ENCODE measurements around the gene LSM4. TPM values are rescaled to one million over a fixed set of nuclear protein-coding genes. Genes with fewer than 3 reads are reported as not detected.

Gene LSM4
- total and polyA plus RNA-seq, 2 of the 13 experiments (the other 11 are each of a cell fraction or from before 2014, with no cell fraction given) = 65.8 to 166 TPM

DNA sequence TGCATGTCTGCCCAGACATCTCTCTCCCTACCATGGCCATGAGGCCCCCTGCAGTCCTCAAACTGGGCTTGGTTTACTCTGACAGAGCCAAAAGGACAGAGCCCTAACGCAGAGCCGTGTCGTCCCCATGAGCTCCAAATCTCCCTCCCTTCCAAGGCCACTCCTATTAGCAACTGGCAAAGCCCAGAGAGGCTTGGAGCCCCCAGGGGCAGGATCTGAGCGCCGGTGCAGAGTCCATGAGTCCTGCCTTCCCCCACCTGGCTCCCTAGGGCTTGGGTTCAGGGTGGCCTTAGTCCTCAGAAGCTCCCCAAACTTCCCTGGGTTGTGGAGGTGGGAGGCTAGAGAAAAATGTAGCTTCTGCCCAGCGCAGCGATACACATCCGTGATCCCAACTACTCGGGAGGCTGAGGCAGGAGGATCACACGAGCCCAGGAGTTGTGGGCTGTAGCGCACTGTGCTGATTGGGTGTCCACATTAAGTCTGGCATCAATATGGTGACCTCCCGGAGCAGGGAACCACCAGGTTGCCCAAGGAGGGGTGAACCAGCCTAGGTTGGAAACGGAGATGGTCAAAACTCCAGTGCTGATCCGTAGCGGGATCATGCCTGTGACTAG is 10.1 kb upstream of the LSM4 start (continued):
- TF ChIP-seq, protein P1, sequence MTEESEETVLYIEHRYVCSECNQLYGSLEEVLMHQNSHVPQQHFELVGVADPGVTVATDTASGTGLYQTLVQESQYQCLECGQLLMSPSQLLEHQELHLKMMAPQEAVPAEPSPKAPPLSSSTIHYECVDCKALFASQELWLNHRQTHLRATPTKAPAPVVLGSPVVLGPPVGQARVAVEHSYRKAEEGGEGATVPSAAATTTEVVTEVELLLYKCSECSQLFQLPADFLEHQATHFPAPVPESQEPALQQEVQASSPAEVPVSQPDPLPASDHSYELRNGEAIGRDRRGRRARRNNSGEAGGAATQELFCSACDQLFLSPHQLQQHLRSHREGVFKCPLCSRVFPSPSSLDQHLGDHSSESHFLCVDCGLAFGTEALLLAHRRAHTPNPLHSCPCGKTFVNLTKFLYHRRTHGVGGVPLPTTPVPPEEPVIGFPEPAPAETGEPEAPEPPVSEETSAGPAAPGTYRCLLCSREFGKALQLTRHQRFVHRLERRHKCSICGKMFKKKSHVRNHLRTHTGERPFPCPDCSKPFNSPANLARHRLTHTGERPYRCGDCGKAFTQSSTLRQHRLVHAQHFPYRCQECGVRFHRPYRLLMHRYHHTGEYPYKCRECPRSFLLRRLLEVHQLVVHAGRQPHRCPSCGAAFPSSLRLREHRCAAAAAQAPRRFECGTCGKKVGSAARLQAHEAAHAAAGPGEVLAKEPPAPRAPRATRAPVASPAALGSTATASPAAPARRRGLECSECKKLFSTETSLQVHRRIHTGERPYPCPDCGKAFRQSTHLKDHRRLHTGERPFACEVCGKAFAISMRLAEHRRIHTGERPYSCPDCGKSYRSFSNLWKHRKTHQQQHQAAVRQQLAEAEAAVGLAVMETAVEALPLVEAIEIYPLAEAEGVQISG (CRISPR knock-in tag; IDR thresholded peaks at IDR 0.05) = peak; percentile 33; the same call in 1 of the 2 replicates
- no peak for TF ChIP-seq REPIN1 (CRISPR knock-in tag; IDR thresholded peaks at IDR 0.05; ENCODE audit: borderline replicate concordance, low read depth)
- TF ChIP-seq, protein P2, sequence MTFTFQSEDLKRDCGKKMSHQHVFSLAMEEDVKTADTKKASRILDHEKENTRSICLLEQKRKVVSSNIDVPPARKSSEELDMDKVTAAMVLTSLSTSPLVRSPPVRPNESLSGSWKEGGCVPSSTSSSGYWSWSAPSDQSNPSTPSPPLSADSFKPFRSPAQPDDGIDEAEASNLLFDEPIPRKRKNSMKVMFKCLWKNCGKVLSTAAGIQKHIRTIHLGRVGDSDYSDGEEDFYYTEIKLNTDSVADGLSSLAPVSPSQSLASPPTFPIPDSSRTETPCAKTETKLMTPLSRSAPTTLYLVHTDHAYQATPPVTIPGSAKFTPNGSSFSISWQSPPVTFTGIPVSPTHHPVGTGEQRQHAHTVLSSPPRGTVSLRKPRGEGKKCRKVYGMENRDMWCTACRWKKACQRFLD (CRISPR knock-in tag; IDR thresholded peaks at IDR 0.05; ENCODE audit: borderline replicate concordance) = 0 out of 2 replicates have a peak, but pooled peaks have one; percentile 7
- TF ChIP-seq, protein P3, sequence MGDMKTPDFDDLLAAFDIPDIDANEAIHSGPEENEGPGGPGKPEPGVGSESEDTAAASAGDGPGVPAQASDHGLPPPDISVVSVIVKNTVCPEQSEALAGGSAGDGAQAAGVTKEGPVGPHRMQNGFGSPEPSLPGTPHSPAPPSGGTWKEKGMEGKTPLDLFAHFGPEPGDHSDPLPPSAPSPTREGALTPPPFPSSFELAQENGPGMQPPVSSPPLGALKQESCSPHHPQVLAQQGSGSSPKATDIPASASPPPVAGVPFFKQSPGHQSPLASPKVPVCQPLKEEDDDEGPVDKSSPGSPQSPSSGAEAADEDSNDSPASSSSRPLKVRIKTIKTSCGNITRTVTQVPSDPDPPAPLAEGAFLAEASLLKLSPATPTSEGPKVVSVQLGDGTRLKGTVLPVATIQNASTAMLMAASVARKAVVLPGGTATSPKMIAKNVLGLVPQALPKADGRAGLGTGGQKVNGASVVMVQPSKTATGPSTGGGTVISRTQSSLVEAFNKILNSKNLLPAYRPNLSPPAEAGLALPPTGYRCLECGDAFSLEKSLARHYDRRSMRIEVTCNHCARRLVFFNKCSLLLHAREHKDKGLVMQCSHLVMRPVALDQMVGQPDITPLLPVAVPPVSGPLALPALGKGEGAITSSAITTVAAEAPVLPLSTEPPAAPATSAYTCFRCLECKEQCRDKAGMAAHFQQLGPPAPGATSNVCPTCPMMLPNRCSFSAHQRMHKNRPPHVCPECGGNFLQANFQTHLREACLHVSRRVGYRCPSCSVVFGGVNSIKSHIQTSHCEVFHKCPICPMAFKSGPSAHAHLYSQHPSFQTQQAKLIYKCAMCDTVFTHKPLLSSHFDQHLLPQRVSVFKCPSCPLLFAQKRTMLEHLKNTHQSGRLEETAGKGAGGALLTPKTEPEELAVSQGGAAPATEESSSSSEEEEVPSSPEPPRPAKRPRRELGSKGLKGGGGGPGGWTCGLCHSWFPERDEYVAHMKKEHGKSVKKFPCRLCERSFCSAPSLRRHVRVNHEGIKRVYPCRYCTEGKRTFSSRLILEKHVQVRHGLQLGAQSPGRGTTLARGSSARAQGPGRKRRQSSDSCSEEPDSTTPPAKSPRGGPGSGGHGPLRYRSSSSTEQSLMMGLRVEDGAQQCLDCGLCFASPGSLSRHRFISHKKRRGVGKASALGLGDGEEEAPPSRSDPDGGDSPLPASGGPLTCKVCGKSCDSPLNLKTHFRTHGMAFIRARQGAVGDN (CRISPR knock-in tag; IDR thresholded peaks at IDR 0.05) = peak; percentile 75
- no peak for TF ChIP-seq LCORL (IDR thresholded peaks at IDR 0.05)
- TF ChIP-seq LCORL (CRISPR knock-in tag; IDR thresholded peaks at IDR 0.05) = peak; percentile 79
- no peak for TF ChIP-seq ZNF331 (CRISPR knock-in tag; IDR thresholded peaks at IDR 0.05)
- no peak for TF ChIP-seq ZNF282 (IDR thresholded peaks at IDR 0.05; ENCODE audit: partially characterized antibody)
- no peak for TF ChIP-seq MAZ (IDR thresholded peaks at IDR 0.05; ENCODE audit: borderline replicate concordance, low read depth, low read length)
- 0 out of 2 replicates have a peak, but pooled peaks have one; percentile 3 for TF ChIP-seq MAZ (CRISPR knock-in tag; IDR thresholded peaks at IDR 0.05; ENCODE audit: low read depth)
- TF ChIP-seq SIX1 (CRISPR knock-in tag; IDR thresholded peaks at IDR 0.05; ENCODE audit: borderline replicate concordance) = no peak
- no peak for TF ChIP-seq NFYC (CRISPR knock-in tag; IDR thresholded peaks at IDR 0.05)
- no peak for TF ChIP-seq TCF12 (IDR thresholded peaks at IDR 0.05)
- TF ChIP-seq TCF12 (CRISPR knock-in tag; IDR thresholded peaks at IDR 0.05) = no peak
- TF ChIP-seq ZNF703 (CRISPR knock-in tag; IDR thresholded peaks at IDR 0.05; ENCODE audit: borderline replicate concordance) = no peak
- TF ChIP-seq, protein P4, sequence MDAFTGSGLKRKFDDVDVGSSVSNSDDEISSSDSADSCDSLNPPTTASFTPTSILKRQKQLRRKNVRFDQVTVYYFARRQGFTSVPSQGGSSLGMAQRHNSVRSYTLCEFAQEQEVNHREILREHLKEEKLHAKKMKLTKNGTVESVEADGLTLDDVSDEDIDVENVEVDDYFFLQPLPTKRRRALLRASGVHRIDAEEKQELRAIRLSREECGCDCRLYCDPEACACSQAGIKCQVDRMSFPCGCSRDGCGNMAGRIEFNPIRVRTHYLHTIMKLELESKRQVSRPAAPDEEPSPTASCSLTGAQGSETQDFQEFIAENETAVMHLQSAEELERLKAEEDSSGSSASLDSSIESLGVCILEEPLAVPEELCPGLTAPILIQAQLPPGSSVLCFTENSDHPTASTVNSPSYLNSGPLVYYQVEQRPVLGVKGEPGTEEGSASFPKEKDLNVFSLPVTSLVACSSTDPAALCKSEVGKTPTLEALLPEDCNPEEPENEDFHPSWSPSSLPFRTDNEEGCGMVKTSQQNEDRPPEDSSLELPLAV (CRISPR knock-in tag; conservative IDR thresholded peaks at IDR 0.05; ENCODE audit: low read depth) = no peak
- no peak for TF ChIP-seq TSC22D2 (CRISPR knock-in tag; IDR thresholded peaks at IDR 0.05; ENCODE audit: borderline replicate concordance)
- TF ChIP-seq ZNF607 (CRISPR knock-in tag; IDR thresholded peaks at IDR 0.05; ENCODE audit: borderline replicate concordance) = no peak
- TF ChIP-seq ZNF274 (CRISPR knock-in tag; IDR thresholded peaks at IDR 0.05) = no peak
